ENCODE data around the gene ANO6.

ANO6 gene

GRCh38 chr12:45276154-45276755 lies 60.4 kb downstream of the ANO6 start:
- DNase-seq: no peak

GRCh38 chr12:45278447-45278846 lies 62.6 kb downstream of the ANO6 start:
- DNase-seq: no peak

- DNase-seq: no peak
Observed at GRCh38 chr12:45279931-45280830, 64.3 kb downstream of the ANO6 start.

- no peak for DNase-seq
Observed at GRCh38 chr12:45281994-45282393, 66.1 kb downstream of the ANO6 start.

- no peak for DNase-seq
Observed at GRCh38 chr12:45282411-45282810, 66.5 kb downstream of the ANO6 start.

GRCh38 chr12:45284096-45284901 lies 68.4 kb downstream of the ANO6 start:
- DNase-seq: no peak

GRCh38 chr12:45285717-45286116 lies 69.8 kb downstream of the ANO6 start:
- no peak for DNase-seq

- no peak for DNase-seq
Observed at GRCh38 chr12:45286621-45287020, 70.7 kb downstream of the ANO6 start.

GRCh38 chr12:45289245-45290215 lies 73.6 kb downstream of the ANO6 start:
- DNase-seq: no peak

GRCh38 chr12:45290216-45290605 lies 74.3 kb downstream of the ANO6 start:
- DNase-seq: no peak

- no peak for DNase-seq
Observed at GRCh38 chr12:45291518-45291917, 75.6 kb downstream of the ANO6 start.

- DNase-seq: no peak
Observed at GRCh38 chr12:45292486-45293195, 76.7 kb downstream of the ANO6 start.

GRCh38 chr12:45294906-45295305 lies 79.0 kb downstream of the ANO6 start:
- no peak for DNase-seq

- no peak for DNase-seq
Observed at GRCh38 chr12:45296046-45296586, 80.2 kb downstream of the ANO6 start.

- no peak for DNase-seq
Observed at GRCh38 chr12:45298047-45298446, 82.2 kb downstream of the ANO6 start.

- no peak for DNase-seq
Observed at GRCh38 chr12:45298721-45299692, 83.1 kb downstream of the ANO6 start.

GRCh38 chr12:45302621-45303369 lies 86.9 kb downstream of the ANO6 start:
- no peak for DNase-seq

GRCh38 chr12:45303945-45304344 lies 88.0 kb downstream of the ANO6 start:
- no peak for DNase-seq

Measured in anterior cingulate cortex (tissue), 58 donors.